ENCODE measurements around the gene CDC42BPG. TPM values are rescaled to one million over a fixed set of nuclear protein-coding genes. Genes with fewer than 3 reads are reported as not detected.

The CDC42BPG gene
- total and polyA plus RNA-seq, 2 of the 8 experiments (the other 6 are each of a cell fraction or from before 2014, with no cell fraction given), result 3.7 to 10.6 TPM

DNA sequence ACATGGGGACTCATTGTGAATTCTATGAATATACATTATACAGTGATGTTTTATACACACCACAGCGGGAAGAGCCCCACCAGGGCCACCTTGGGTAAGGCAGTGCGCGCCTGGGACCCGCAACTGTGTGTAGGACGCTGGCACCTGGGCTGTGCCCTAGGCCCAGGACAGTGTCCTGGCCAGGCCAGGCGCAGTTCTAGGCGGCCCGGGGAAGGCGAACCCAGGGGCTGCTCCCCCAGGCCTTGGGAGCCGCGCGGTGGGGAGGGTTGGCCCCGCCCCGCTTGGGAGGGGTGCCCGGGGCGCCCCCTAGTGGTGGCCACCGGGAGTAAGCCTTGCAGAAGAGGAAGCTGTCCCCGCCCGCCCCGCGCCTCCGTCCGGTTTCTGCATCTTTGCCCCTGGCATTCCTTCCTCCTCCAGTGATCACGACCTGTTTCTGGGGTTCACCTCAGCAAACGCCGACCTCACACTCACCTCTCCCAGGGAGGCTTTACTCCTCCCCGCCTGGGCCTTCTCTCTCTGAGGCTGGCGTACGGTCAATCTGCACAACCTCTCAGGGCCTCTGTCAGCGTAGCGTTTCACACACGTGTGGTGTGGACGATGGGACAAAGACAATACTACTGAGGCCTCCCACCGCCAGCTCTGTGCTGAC lies 43.4 kb upstream of the CDC42BPG start:
- H3K27ac ChIP-seq (ENCODE audit: low read depth, low read length), result no peak overlapping the region
- POLR2A ChIA-PET (ENCODE audit: partially characterized antibody), result interaction anchor here (0.8 to 24.6 kb wide), 5 partner anchors 11 to 153 kb away, joined by 3 to 408 read pairs (median 3); partner anchors contain the start of genes EHD1 and SAC3D1
- no peak for TF ChIP-seq CTBP2 (IDR thresholded peaks at IDR 0.05; ENCODE audit: borderline replicate concordance, insufficient read depth, insufficient read length, low read length)
- TF ChIP-seq BACH1 (IDR thresholded peaks at IDR 0.05; ENCODE audit: low read length), result no peak
- TF ChIP-seq JUND (IDR thresholded peaks at IDR 0.05; ENCODE audit: low read length), result no peak
- TF ChIP-seq HDAC6 (IDR thresholded peaks at IDR 0.05; ENCODE audit: low read depth, low read length), result no peak
- peak; percentile 64; the same call in 1 of the 2 replicates for TF ChIP-seq YY1 (IDR thresholded peaks at IDR 0.05; ENCODE audit: low read depth, low read length)
- TF ChIP-seq TBP (IDR thresholded peaks at IDR 0.05; ENCODE audit: low read depth, low read length), result peak; percentile 43; the same call in 1 of the 2 replicates
- no peak for TF ChIP-seq MAFK (IDR thresholded peaks at IDR 0.05; ENCODE audit: low read depth, low read length)
- TF ChIP-seq SRF (IDR thresholded peaks at IDR 0.05; ENCODE audit: low read depth, low read length), result no peak
- peak in 2 of 3 experiments; percentile 81 to 92; a peak in 3 of 4 replicates for TF ChIP-seq CTCF (IDR thresholded peaks at IDR 0.05; ENCODE audit: control extremely low read depth in 1 of 3, insufficient read depth in 1 of 3, low read depth in 1 of 3, low read length in 3 of 3)

More for the DNA sequence above, 43.4 kb upstream of the CDC42BPG start:
- peaks cover 0 to 11% (median 8%) of the 10 kb centered on the region in 4 experiments; a peak in 6 of 7 replicates for H3K4me1 ChIP-seq (replicated peaks in 1 of 4; ENCODE audit: control insufficient read depth in 3 of 4, insufficient read depth in 4 of 4, low read length in 3 of 4)
- peak overlapping the region; percentile 98 for H4K91ac ChIP-seq (replicated peaks; ENCODE audit: insufficient read length, low read length)
- 28% methylated on average over 19 of the region's 34 CpGs; no CpG with 5 or more reads in 1 of the 2 experiments for WGBS, 2 experiments (ENCODE audit: extremely low coverage in 1 of 2, insufficient coverage in 1 of 2, insufficient read length in 1 of 2, insufficient replicate concordance in 2 of 2, low coverage in 1 of 2, low lambda C conversion rate in 2 of 2, missing lambda C conversion rate in 1 of 2)
- H3K79me2 ChIP-seq (ENCODE audit: control insufficient read depth in 1 of 2, insufficient read depth in 2 of 2, low read length in 2 of 2), result no peaks in the 10 kb centered on the region
- H2BK120ac ChIP-seq (replicated peaks; ENCODE audit: low read depth, low read length), result peak overlapping the region; percentile 97
- no peak for FAIRE-seq
- peak overlapping the region; percentile 21; the same call in 1 of the 2 replicates for H2BK12ac ChIP-seq (ENCODE audit: low read depth, low read length)
- no peak overlapping the region for H3K23ac ChIP-seq (ENCODE audit: insufficient read length)
- peak overlapping the region in 1 of 4 experiments; percentile 20; a peak in 2 of 7 replicates for H3K9ac ChIP-seq (replicated peaks in 1 of 4; ENCODE audit: extremely low read depth in 1 of 4, low read depth in 3 of 4, low read length in 3 of 4)
- no peaks in the 10 kb centered on the region for H4K20me1 ChIP-seq (replicated peaks in 1 of 2; ENCODE audit: control insufficient read depth in 1 of 2, insufficient read depth in 2 of 2, low read length in 2 of 2)
- peak overlapping the region; percentile 95 for H4K8ac ChIP-seq (ENCODE audit: extremely low read depth, insufficient read depth, low read length)
- H3K4me3 ChIP-seq (ENCODE audit: extremely low read depth in 1 of 4, insufficient read depth in 2 of 4, low read depth in 3 of 4, low read length in 4 of 4), result peak overlapping the region in 2 of 4 experiments; percentile 10 to 33; a peak in 2 of 8 replicates
- H2AK5ac ChIP-seq (ENCODE audit: low read depth, low read length), result no peak overlapping the region
- peak overlapping the region; percentile 82 for H4K5ac ChIP-seq (ENCODE audit: insufficient read length, low read depth, low read length)
- H3K23me2 ChIP-seq (ENCODE audit: low read depth, low read length), result no peaks in the 10 kb centered on the region; the same call in 1 of the 2 replicates
- no peak overlapping the region for H2BK20ac ChIP-seq (ENCODE audit: low read length)
- H2BK5ac ChIP-seq (ENCODE audit: low read depth, low read length), result peak overlapping the region; percentile 79; the same call in 1 of the 2 replicates
- peak; percentile 56 to 98 for DNase-seq (ENCODE audit: low read depth in 1 of 2, low spot score in 2 of 2)
- H2AFZ ChIP-seq (ENCODE audit: low read length), result peak overlapping the region; percentile 93
- peak overlapping the region; percentile 13; the same call in 1 of the 2 replicates for H2BK15ac ChIP-seq (ENCODE audit: low read length)
- H3K79me1 ChIP-seq (ENCODE audit: low read depth, low read length), result no peaks in the 10 kb centered on the region
- H3K14ac ChIP-seq (ENCODE audit: insufficient read length), result no peak overlapping the region
- H3K4ac ChIP-seq (replicated peaks; ENCODE audit: insufficient read length, low read depth, low read length), result peak overlapping the region; percentile 83
- H3K9me3 ChIP-seq (ENCODE audit: insufficient read depth in 2 of 2, low read depth in 1 of 2, low read length in 1 of 2), result no peaks in the 10 kb centered on the region
- H3K18ac ChIP-seq (ENCODE audit: extremely low read depth, low read length), result peak overlapping the region; percentile 19
- peak overlapping the region; percentile 40 to 66 for H3K4me2 ChIP-seq (ENCODE audit: insufficient read depth in 1 of 2, low read depth in 2 of 2, low read length in 2 of 2)
- CTCF ChIA-PET (ENCODE audit: partially characterized antibody), result interaction anchor here (0.5 to 32.2 kb wide), 27 partner anchors 7 to 159 kb away, joined by 3 to 1058 read pairs (median 4); partner anchors contain the start of genes ARL2, BATF2, CDC42BPG and EHD1
- no peak overlapping the region for H3K56ac ChIP-seq (replicated peaks; ENCODE audit: insufficient read length, low read depth, low read length)
- no peaks in the 10 kb centered on the region; a peak in 1 of 7 replicates for H3K27me3 ChIP-seq (replicated peaks in 1 of 4; ENCODE audit: control insufficient read depth in 3 of 4, extremely low read depth in 1 of 4, insufficient read depth in 3 of 4, low read length in 3 of 4)
- no peaks in the 10 kb centered on the region for H3K36me3 ChIP-seq (ENCODE audit: control insufficient read depth in 2 of 4, insufficient read depth in 4 of 4, low read length in 3 of 4)
